ENCODE results near the gene PURA.

Gene PURA

GRCh38 chr5:140165101-140165922 is 51.4 kb downstream of the PURA start:
- no peak for DNase-seq

DNA sequence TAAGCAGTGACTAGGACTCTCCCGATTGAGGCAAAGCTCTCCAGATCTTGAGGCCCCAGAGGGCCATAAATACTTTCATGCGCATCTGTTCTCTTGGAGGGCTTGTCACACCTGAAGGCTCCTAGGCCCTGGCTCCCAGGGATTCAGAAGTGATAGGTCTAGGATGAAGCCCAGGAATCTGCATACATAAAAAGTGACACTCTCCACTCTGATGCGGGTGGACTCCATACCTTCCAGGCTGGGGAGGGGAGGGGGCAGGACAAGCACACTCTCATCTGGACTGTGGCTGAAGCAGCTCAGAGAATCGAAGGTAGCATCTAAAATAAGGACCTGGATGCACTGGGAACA is 52.0 kb downstream of the PURA start:
- DNase-seq: no peak

- DNase-seq: no peak
Measured at GRCh38 chr5:140166911-140167310, 53.0 kb downstream of the PURA start.

GRCh38 chr5:140168371-140168770 is 54.5 kb downstream of the PURA start:
- DNase-seq: no peak

DNA sequence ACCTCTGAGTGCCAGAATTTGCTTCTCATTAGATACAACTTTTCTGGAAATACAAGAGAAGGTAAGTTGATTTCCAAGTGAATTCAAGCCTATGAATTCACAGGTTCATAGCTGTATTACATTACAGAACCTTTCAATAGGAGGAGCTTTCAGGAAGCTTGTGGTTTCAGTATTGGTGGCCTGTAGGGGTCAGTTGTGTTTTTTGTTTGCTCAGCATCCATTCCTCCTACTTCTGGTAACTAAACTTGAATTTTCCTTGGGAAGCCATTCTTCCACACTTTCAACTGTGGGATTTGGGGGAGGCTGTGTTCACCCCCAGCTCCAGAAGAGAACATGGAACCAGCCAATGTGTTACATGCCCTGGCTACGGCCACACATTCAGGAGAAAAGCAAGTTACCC is 55.5 kb downstream of the PURA start:
- DNase-seq: no peak

DNA sequence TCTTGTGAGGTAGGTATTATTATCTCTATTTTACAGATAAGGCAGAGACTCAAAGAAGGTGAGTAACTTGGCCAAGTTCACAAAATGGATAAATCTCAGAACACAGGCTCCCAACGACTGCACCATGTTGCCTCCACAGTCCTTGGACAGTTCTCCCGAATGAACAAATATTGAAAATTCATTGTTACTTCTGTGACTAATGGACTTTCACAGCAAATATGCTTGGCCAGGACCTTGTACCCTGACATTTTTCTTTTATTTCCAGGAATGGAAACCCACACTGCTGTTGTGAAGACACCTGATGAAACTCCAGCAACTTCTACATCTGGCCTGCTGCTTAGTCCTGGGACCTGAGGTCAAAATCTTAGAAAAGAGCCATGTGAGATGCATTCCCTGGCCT is 58.6 kb downstream of the PURA start:
- DNase-seq: no peak

- no peak for DNase-seq
Measured at GRCh38 chr5:140174014-140174413, 60.1 kb downstream of the PURA start.

GRCh38 chr5:140174465-140175366 is 60.8 kb downstream of the PURA start, which contains the start of gene CYSTM1:
TSS of gene CYSTM1 (plus strand) at chr5:140175188. CDS start at chr5:140194466, 19,278 bp downstream.
- DNase-seq: peak; percentile 83
